Measurements from ENCODE around the gene ERICH6B. TPM values are rescaled to one million over a fixed set of nuclear protein-coding genes. Genes with fewer than 3 reads are reported as not detected.

Gene ERICH6B
- total and polyA plus RNA-seq, 2 of the 8 experiments (the other 6 are each of a cell fraction or from before 2014, with no cell fraction given): not detected

DNA sequence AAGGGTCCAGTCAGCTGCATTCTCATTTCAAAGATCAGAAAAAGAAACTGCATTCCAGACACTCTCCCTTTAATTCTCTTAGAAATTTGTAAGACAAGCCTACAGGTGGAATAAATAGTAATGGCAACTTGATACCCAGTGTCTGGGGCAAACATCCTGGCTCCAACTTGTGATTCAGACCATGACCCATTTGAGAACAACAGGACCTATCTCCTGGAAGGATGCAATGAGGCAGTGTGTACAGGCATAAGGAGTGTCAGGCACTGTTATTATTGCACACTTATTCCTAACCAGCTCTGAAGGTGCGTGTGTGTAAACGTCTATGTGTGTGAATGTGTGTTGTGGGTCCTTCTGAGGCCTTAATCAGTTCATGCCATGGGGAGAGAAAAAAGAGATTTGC, 13.9 kb downstream of the ERICH6B start:
- no peak overlapping the region for H3K27ac ChIP-seq (ENCODE audit: low read depth, low read length)
- H3K4me1 ChIP-seq (replicated peaks in 1 of 4; ENCODE audit: control insufficient read depth in 3 of 4, insufficient read depth in 4 of 4, low read length in 3 of 4): no peaks in the 10 kb centered on the region
- DNase-seq (ENCODE audit: low read depth in 1 of 2, low spot score in 2 of 2): no peak
- no peak overlapping the region for H2BK120ac ChIP-seq (replicated peaks; ENCODE audit: low read depth, low read length)
- FAIRE-seq: no peak
- no peak overlapping the region for H3K14ac ChIP-seq (ENCODE audit: insufficient read length)
- H3K4me3 ChIP-seq (ENCODE audit: extremely low read depth in 1 of 4, insufficient read depth in 2 of 4, low read depth in 3 of 4, low read length in 4 of 4): no peak overlapping the region
- no peaks in the 10 kb centered on the region for H3K23me2 ChIP-seq (ENCODE audit: low read depth, low read length)
- 0 out of 7 replicates have a peak overlapping the region, but pooled peaks of 1 of the 4 experiments have one; percentile 10 for H3K9ac ChIP-seq (replicated peaks in 1 of 4; ENCODE audit: extremely low read depth in 1 of 4, low read depth in 3 of 4, low read length in 3 of 4)
- no peak overlapping the region for H3K4ac ChIP-seq (replicated peaks; ENCODE audit: insufficient read length, low read depth, low read length)
- no peaks in the 10 kb centered on the region for H3K27me3 ChIP-seq (replicated peaks in 1 of 4; ENCODE audit: control insufficient read depth in 3 of 4, extremely low read depth in 1 of 4, insufficient read depth in 3 of 4, low read length in 3 of 4)
- no peak overlapping the region for H4K5ac ChIP-seq (ENCODE audit: insufficient read length, low read depth, low read length)
- H2BK12ac ChIP-seq (ENCODE audit: low read depth, low read length): no peak overlapping the region
- ChIA-PET POLR2A (ENCODE audit: partially characterized antibody) (no interaction called here), CTCF (ENCODE audit: partially characterized antibody) (interaction anchor here (1.1 to 1.6 kb wide), 3 partner anchors 13 to 24 kb away, joined by 3 to 5 read pairs (median 5); no protein-coding TSS in a partner anchor)
- H2BK5ac ChIP-seq (ENCODE audit: low read depth, low read length): no peak overlapping the region
- no peak overlapping the region for H3K4me2 ChIP-seq (ENCODE audit: insufficient read depth in 1 of 2, low read depth in 2 of 2, low read length in 2 of 2)
- no peaks in the 10 kb centered on the region for H3K79me1 ChIP-seq (ENCODE audit: low read depth, low read length)
- H3K56ac ChIP-seq (replicated peaks; ENCODE audit: insufficient read length, low read depth, low read length): no peak overlapping the region
- H2AFZ ChIP-seq (ENCODE audit: low read length): no peak overlapping the region
- no peaks in the 10 kb centered on the region for H4K20me1 ChIP-seq (replicated peaks in 1 of 2; ENCODE audit: control insufficient read depth in 1 of 2, insufficient read depth in 2 of 2, low read length in 2 of 2)
- H3K79me2 ChIP-seq (ENCODE audit: control insufficient read depth in 1 of 2, insufficient read depth in 2 of 2, low read length in 2 of 2): no peaks in the 10 kb centered on the region
- H4K91ac ChIP-seq (replicated peaks; ENCODE audit: insufficient read length, low read length): no peak overlapping the region
- H3K18ac ChIP-seq (ENCODE audit: extremely low read depth, low read length): no peak overlapping the region
- no peak overlapping the region for H2AK5ac ChIP-seq (ENCODE audit: low read depth, low read length)
- no peak overlapping the region for H2BK20ac ChIP-seq (ENCODE audit: low read length)
- H3K36me3 ChIP-seq (ENCODE audit: control insufficient read depth in 2 of 4, insufficient read depth in 4 of 4, low read length in 3 of 4): no peaks in the 10 kb centered on the region
- WGBS, 2 experiments (ENCODE audit: extremely low coverage in 1 of 2, insufficient coverage in 1 of 2, insufficient read length in 1 of 2, insufficient replicate concordance in 2 of 2, low coverage in 1 of 2, low lambda C conversion rate in 2 of 2, missing lambda C conversion rate in 1 of 2): 88% methylated on average over 2 of the region's 2 CpGs; no CpG with 5 or more reads in 1 of the 2 experiments
- no peak overlapping the region for H4K8ac ChIP-seq (ENCODE audit: extremely low read depth, insufficient read depth, low read length)
- no peaks in the 10 kb centered on the region for H3K9me3 ChIP-seq (ENCODE audit: insufficient read depth in 2 of 2, low read depth in 1 of 2, low read length in 1 of 2)
- no peak overlapping the region for H3K23ac ChIP-seq (ENCODE audit: insufficient read length)
- H2BK15ac ChIP-seq (ENCODE audit: low read length): no peak overlapping the region
- TF ChIP-seq RNF2 (IDR thresholded peaks at IDR 0.05; ENCODE audit: borderline replicate concordance, low read depth, low read length, missing control alignments, poor library complexity, severe bottlenecking): no peak
- no peak for TF ChIP-seq CEBPB (IDR thresholded peaks at IDR 0.05; ENCODE audit: low read depth, low read length)
- TF ChIP-seq GTF2F1 (IDR thresholded peaks at IDR 0.05; ENCODE audit: borderline replicate concordance, low read depth, low read length): no peak
- TF ChIP-seq FOSL1 (IDR thresholded peaks at IDR 0.05; ENCODE audit: insufficient read depth, low read depth, low read length): no peak
- no peak for TF ChIP-seq HDAC2 (IDR thresholded peaks at IDR 0.05; ENCODE audit: borderline replicate concordance in 1 of 2, low read depth in 2 of 2, low read length in 2 of 2)
- TF ChIP-seq RXRA (IDR thresholded peaks at IDR 0.05; ENCODE audit: insufficient read depth, low read depth, low read length): no peak
- no peak for TF ChIP-seq KDM1A (IDR thresholded peaks at IDR 0.05; ENCODE audit: borderline replicate concordance, low read length)
- no peak for TF ChIP-seq JUND (IDR thresholded peaks at IDR 0.05; ENCODE audit: low read length)
- TF ChIP-seq, protein P1, sequence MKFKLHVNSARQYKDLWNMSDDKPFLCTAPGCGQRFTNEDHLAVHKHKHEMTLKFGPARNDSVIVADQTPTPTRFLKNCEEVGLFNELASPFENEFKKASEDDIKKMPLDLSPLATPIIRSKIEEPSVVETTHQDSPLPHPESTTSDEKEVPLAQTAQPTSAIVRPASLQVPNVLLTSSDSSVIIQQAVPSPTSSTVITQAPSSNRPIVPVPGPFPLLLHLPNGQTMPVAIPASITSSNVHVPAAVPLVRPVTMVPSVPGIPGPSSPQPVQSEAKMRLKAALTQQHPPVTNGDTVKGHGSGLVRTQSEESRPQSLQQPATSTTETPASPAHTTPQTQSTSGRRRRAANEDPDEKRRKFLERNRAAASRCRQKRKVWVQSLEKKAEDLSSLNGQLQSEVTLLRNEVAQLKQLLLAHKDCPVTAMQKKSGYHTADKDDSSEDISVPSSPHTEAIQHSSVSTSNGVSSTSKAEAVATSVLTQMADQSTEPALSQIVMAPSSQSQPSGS (IDR thresholded peaks at IDR 0.05; ENCODE audit: low read length): no peak
- no peak for TF ChIP-seq SAP30 (IDR thresholded peaks at IDR 0.05; ENCODE audit: insufficient read depth, insufficient replicate concordance, low read length)
- TF ChIP-seq SUZ12 (IDR thresholded peaks at IDR 0.05; ENCODE audit: low read length): no peak
